Stimulated activated CD8-positive, alpha-beta memory T cell treated with anti-CD3 and anti-CD28 coated beads, Interleukin-7, amount 100 ng/mL, for 4 hours (primary cell): Measurements from ENCODE around the gene STAG1.
"Not testable (repeated sequence)": the region's sequence is repeated elsewhere in the genome, so short reads cannot be mapped to it uniquely, and the experiment has no call there.

Experiments
- DNase-seq, 2 donors: peaks; one replicate each; pipeline ENCODE4 v3.0.0-alpha.2; 2020; ENCODE audit warnings: low read depth in 2 of 2

The STAG1 gene

GRCh38 chr3:136752172-136752421, at the start of gene STAG1:
STAG1 (minus strand) TSS chr3:136752378; CDS start chr3:136630898, 121,480 bp downstream.
- no peak for DNase-seq

- DNase-seq = not testable (repeated sequence)
Measured at GRCh38 chr3:136801146-136801545, 49.0 kb upstream of the STAG1 start.

- DNase-seq = no peak
Measured at GRCh38 chr3:136792556-136793330, 40.6 kb upstream of the STAG1 start.

- no peak for DNase-seq
Measured at GRCh38 chr3:136790786-136791185, 38.6 kb upstream of the STAG1 start.

- no peak for DNase-seq
Measured at GRCh38 chr3:136789976-136790375, 37.8 kb upstream of the STAG1 start.

GRCh38 chr3:136788154-136788553, 36.0 kb upstream of the STAG1 start:
- no peak for DNase-seq

- peak; percentile 2 to 8 for DNase-seq
Measured at GRCh38 chr3:136787349-136787748, 35.2 kb upstream of the STAG1 start.

GRCh38 chr3:136783708-136784191, 31.6 kb upstream of the STAG1 start:
- DNase-seq = no peak

GRCh38 chr3:136780741-136781140, 28.6 kb upstream of the STAG1 start:
- DNase-seq = no peak

GRCh38 chr3:136778865-136779264, 26.7 kb upstream of the STAG1 start:
- no peak for DNase-seq

- DNase-seq = no peak
Measured at GRCh38 chr3:136772709-136773108, 20.5 kb upstream of the STAG1 start.

GRCh38 chr3:136758160-136759102, 6.3 kb upstream of the STAG1 start:
- DNase-seq = not testable (repeated sequence)

GRCh38 chr3:136755192-136755591, 3.0 kb upstream of the STAG1 start:
- DNase-seq = no peak

GRCh38 chr3:136753326-136753939, 1.3 kb upstream of the STAG1 start:
- DNase-seq = no peak

GRCh38 chr3:136752422-136753325, 496 bp upstream of the STAG1 start:
- peak; percentile 97 to 99 for DNase-seq

- DNase-seq = peak; percentile 16 to 62
Measured at GRCh38 chr3:136751316-136752171, 634 bp downstream of the STAG1 start.

- no peak for DNase-seq
Measured at GRCh38 chr3:136750897-136751315, 1.3 kb downstream of the STAG1 start.

GRCh38 chr3:136750209-136750896, 1.8 kb downstream of the STAG1 start:
- DNase-seq = no peak

- DNase-seq = not testable (repeated sequence)
Measured at GRCh38 chr3:136749602-136750001, 2.6 kb downstream of the STAG1 start.

GRCh38 chr3:136749091-136749490, 3.1 kb downstream of the STAG1 start:
- DNase-seq = no peak
